Keratinocyte (primary cell): ENCODE measurements around the gene PARN. TPM values are rescaled to one million over a fixed set of nuclear protein-coding genes. Genes with fewer than 3 reads are reported as not detected.
"Not testable (repeated sequence)": the region's sequence is repeated elsewhere in the genome, so short reads cannot be mapped to it uniquely, and the experiment has no call there.

Source experiments
- DNase-seq: peaks from one replicate; pipeline ENCODE4 v3.0.0-alpha.2; 2011; ENCODE audit warnings: low read depth, missing footprints, low spot score
- FAIRE-seq: peaks from 2 replicates; lab custom pipeline; 2011; peaks lifted over from hg19 to GRCh38; lab: Jason Lieb, UNC
- H2AFZ ChIP-seq: 2 replicates; pipeline ENCODE4 v1.6.0; 2012; ENCODE audit warnings: low read length, control low read depth, inconsistent platforms; ENCODE audit not compliant: control insufficient read depth
- H3K27ac ChIP-seq: 2 replicates; pipeline ENCODE4 v1.5.1; 2011; ENCODE audit warnings: low read length; ENCODE audit not compliant: control insufficient read depth, insufficient read depth
- H3K27me3 ChIP-seq: 3 replicates; pipeline ENCODE4 v1.6.0; 2011; ENCODE audit warnings: low read length; ENCODE audit not compliant: control insufficient read depth, insufficient read depth; ENCODE audit errors: extremely low read depth
- H3K36me3 ChIP-seq, 2 experiments: 2 replicates in 1 of 2; 3 replicates in 1 of 2; pipeline ENCODE4 v1.5.1; 2011; ENCODE audit warnings: low read length in 2 of 2, mild to moderate bottlenecking in 1 of 2; ENCODE audit not compliant: control insufficient read depth in 2 of 2, insufficient read depth in 2 of 2; ENCODE audit errors: extremely low read depth in 1 of 2
- H3K4me1 ChIP-seq: 3 replicates; pipeline ENCODE4 v1.5.1; 2011; ENCODE audit warnings: low read length; ENCODE audit not compliant: control insufficient read depth, insufficient read depth; ENCODE audit errors: extremely low read depth
- H3K4me2 ChIP-seq: 3 replicates; pipeline ENCODE4 v1.6.0; 2011; ENCODE audit warnings: low read depth, low read length; ENCODE audit not compliant: control insufficient read depth, insufficient read depth; ENCODE audit errors: extremely low read depth
- H3K4me3 ChIP-seq, 3 experiments: fragments of 200-600 bp in 1 of 3; sonication (generic) in 1 of 3; 2 replicates in 2 of 3; 3 replicates in 1 of 3; pipeline ENCODE4 v1.5.1; 2011 to 2016; ENCODE audit warnings: low read length in 3 of 3, mild to moderate bottlenecking in 3 of 3, control low read depth in 2 of 3, inconsistent platforms in 1 of 3, low read depth in 1 of 3, mixed read lengths in 1 of 3, mixed run types in 1 of 3, moderate library complexity in 1 of 3; ENCODE audit not compliant: control insufficient read depth in 2 of 3, insufficient read depth in 2 of 3; ENCODE audit errors: extremely low read depth in 1 of 3
- H3K79me2 ChIP-seq: 2 replicates; pipeline ENCODE4 v1.6.0; 2012; ENCODE audit warnings: low read length; ENCODE audit not compliant: control insufficient read depth, insufficient read depth
- H3K9ac ChIP-seq: 3 replicates; pipeline ENCODE4 v1.6.0; 2011; ENCODE audit warnings: low read length; ENCODE audit not compliant: control insufficient read depth, insufficient read depth; ENCODE audit errors: extremely low read depth
- H3K9me1 ChIP-seq: 3 replicates; pipeline ENCODE4 v1.6.0; 2011; ENCODE audit warnings: low read length; ENCODE audit not compliant: control insufficient read depth, insufficient read depth; ENCODE audit errors: extremely low read depth
- H3K9me3 ChIP-seq: 2 replicates; pipeline ENCODE4 v1.5.1; 2012; ENCODE audit warnings: low read depth, low read length; ENCODE audit not compliant: control insufficient read depth
- H4K20me1 ChIP-seq: 3 replicates; pipeline ENCODE4 v1.6.0; 2011; ENCODE audit warnings: low read length; ENCODE audit not compliant: control insufficient read depth, insufficient read depth; ENCODE audit errors: extremely low read depth
- CTCF ChIP-seq, 3 experiments: IDR thresholded peaks in 1 of 3; conservative IDR thresholded peaks in 1 of 3; optimal IDR thresholded peaks in 1 of 3; 2 replicates in 2 of 3; 3 replicates in 1 of 3; pipeline versions ENCODE3 to v1.5.1; 2011; ENCODE audit warnings: low read length in 3 of 3, mild to moderate bottlenecking in 3 of 3, moderate library complexity in 2 of 3, control low read depth in 1 of 3, inconsistent platforms in 1 of 3; ENCODE audit not compliant: insufficient read depth in 2 of 3; ENCODE audit errors: extremely low read depth in 1 of 3
- EZH2 ChIP-seq: IDR thresholded peaks from one replicate; pipeline ENCODE4 v1.6.1; 2012; ENCODE audit warnings: inconsistent platforms, mild to moderate bottlenecking, low read length, moderate library complexity
- dilution Hi-C: fragments of 300-500 bp; cut with MboI; formaldehyde crosslinking; loops from one replicate; pipeline ENCODE4 v1.7.0; 2020; ENCODE audit warnings: low sequenced_read_pairs; ENCODE audit not compliant: extremely low pct_ligation_motif_present
- polyA plus RNA-seq, 5 experiments: library from polyadenylated mRNA; depleted of rRNA in 3 of 5; stranded (reverse) in 3 of 5; stranded (forward) in 1 of 5; unstranded in 1 of 5; fragments of >200 nt; gene quantifications; 1 replicate in 1 of 5; 2 replicates in 3 of 5; 3 replicates in 1 of 5; pipeline versions ENCODE4 v1.2.1 to v1.2.3, GENCODE V29; 2011 to 2012; ENCODE audit warnings: missing spikeins in 2 of 5, low read depth in 1 of 5, low replicate concordance in 1 of 5

PARN gene
- polyA plus RNA-seq, 1 donor (not counting 4 experiments of a cell fraction or from before 2014, with no cell fraction given) = 40.8 TPM

- H4K20me1 ChIP-seq, H3K9ac ChIP-seq, H3K9me1 ChIP-seq, FAIRE-seq, H3K79me2 ChIP-seq, DNase-seq, dilution Hi-C loops, H3K27me3 ChIP-seq, H3K36me3 ChIP-seq, H3K27ac ChIP-seq, H3K9me3 ChIP-seq, H3K4me2 ChIP-seq, H2AFZ ChIP-seq, H3K4me3 ChIP-seq: not testable (repeated sequence)
- peaks cover 26% of the 10 kb centered on the region for H3K4me1 ChIP-seq
These were observed 228.9 kb downstream of the PARN start for GRCh38 chr16:14400978-14401710.

- peak overlapping the region; percentile 71 for H3K9ac ChIP-seq
- no peak for DNase-seq
- peak overlapping the region in 2 of 3 experiments; percentile 13 to 45 for H3K4me3 ChIP-seq
- H3K9me3 ChIP-seq = no peaks in the 10 kb centered on the region
- H3K4me2 ChIP-seq = peak overlapping the region; percentile 65
- dilution Hi-C loops = no loop called here
- no peaks in the 10 kb centered on the region for H3K27me3 ChIP-seq
- TF ChIP-seq EZH2 = no peak
- no peak for TF ChIP-seq CTCF (optimal IDR thresholded peaks at IDR 0.05 in 1 of 3, IDR thresholded peaks at IDR 0.05 in 1 of 3, conservative IDR thresholded peaks at IDR 0.05 in 1 of 3; ENCODE audit: extremely low read depth in 1 of 3, insufficient read depth in 2 of 3, low read length in 3 of 3)
- H3K27ac ChIP-seq = peak overlapping the region; percentile 62
- H3K9me1 ChIP-seq = no peaks in the 10 kb centered on the region
- H2AFZ ChIP-seq = peak overlapping the region; percentile 20
- H3K4me1 ChIP-seq = peaks cover 26% of the 10 kb centered on the region
- peak; percentile 43 for FAIRE-seq
- H3K79me2 ChIP-seq = no peaks in the 10 kb centered on the region
- H3K36me3 ChIP-seq = no peaks in the 10 kb centered on the region
- H4K20me1 ChIP-seq = no peaks in the 10 kb centered on the region
These were observed 229.6 kb downstream of the PARN start for GRCh38 chr16:14400285-14400977.
